ENCODE results near the gene ZNF524. TPM values are rescaled to one million over a fixed set of nuclear protein-coding genes. Genes with fewer than 3 reads are reported as not detected.

ZNF524 gene
- total RNA-seq, 2 donors from 2014 or later = 30.2 to 54.8 TPM

- intact Hi-C loops (cut with DNase I) = no loop called here
- Histone ChIP-seq H3K4me1 (replicated peaks) (no peaks in the 10 kb centered on the region), H3K9me3 (no peaks in the 10 kb centered on the region), H3K27me3 (replicated peaks; ENCODE audit: insufficient read depth) (no peaks in the 10 kb centered on the region), H3K36me3 (peaks cover 6 to 19% of the 10 kb centered on the region in 2 donors), H3K27ac (no peak overlapping the region), H3K4me3 (no peak overlapping the region)
- WGBS = 85% methylated on average over 7 of the region's 7 CpGs
- DNase-seq (ENCODE audit: low spot score) = no peak
- TF ChIP-seq POLR2A (IDR thresholded peaks at IDR 0.05) (no peak), CTCF (IDR thresholded peaks at IDR 0.05) (no peak), POLR2AphosphoS5 (IDR thresholded peaks at IDR 0.05) (no peak)
These were observed 18.3 kb downstream of the ZNF524 start for GRCh38 chr19:55618426-55618825.

- TF ChIP-seq CTCF (IDR thresholded peaks at IDR 0.05) (no peak), POLR2AphosphoS5 (IDR thresholded peaks at IDR 0.05) (no peak), POLR2A (IDR thresholded peaks at IDR 0.05) (no peak)
- Histone ChIP-seq H3K27me3 (replicated peaks; ENCODE audit: insufficient read depth) (no peaks in the 10 kb centered on the region), H3K27ac (no peak overlapping the region), H3K9me3 (no peaks in the 10 kb centered on the region), H3K4me1 (replicated peaks) (no peaks in the 10 kb centered on the region), H3K36me3 (peaks cover 6 to 19% of the 10 kb centered on the region in 2 donors), H3K4me3 (no peak overlapping the region)
- no peak for DNase-seq (ENCODE audit: low spot score)
- WGBS = 72% methylated on average over 3 of the region's 3 CpGs
- intact Hi-C loops (cut with DNase I) = no loop called here
These were observed 19.2 kb downstream of the ZNF524 start for GRCh38 chr19:55619286-55619685.

GRCh38 chr19:55620410-55621204 is 20.5 kb downstream of the ZNF524 start:
- Histone ChIP-seq H3K4me1 (replicated peaks) (no peaks in the 10 kb centered on the region), H3K36me3 (peaks cover 6 to 12% of the 10 kb centered on the region in 2 donors), H3K27ac (no peak overlapping the region), H3K4me3 (no peak overlapping the region), H3K27me3 (replicated peaks; ENCODE audit: insufficient read depth) (no peaks in the 10 kb centered on the region), H3K9me3 (no peaks in the 10 kb centered on the region)
- TF ChIP-seq POLR2AphosphoS5 (IDR thresholded peaks at IDR 0.05) = no peak
- TF ChIP-seq POLR2A (IDR thresholded peaks at IDR 0.05) = no peak
- TF ChIP-seq CTCF (IDR thresholded peaks at IDR 0.05) = no peak
- 88% methylated on average over 12 of the region's 12 CpGs for WGBS
- no peak for DNase-seq (ENCODE audit: low spot score)
- intact Hi-C loops (cut with DNase I) = no loop called here

- WGBS = 69% methylated on average over 9 of the region's 9 CpGs
- TF ChIP-seq POLR2A (IDR thresholded peaks at IDR 0.05) (no peak), CTCF (IDR thresholded peaks at IDR 0.05) (no peak), POLR2AphosphoS5 (IDR thresholded peaks at IDR 0.05) (no peak)
- intact Hi-C loops (cut with DNase I) = no loop called here
These were observed 21.2 kb downstream of the ZNF524 start for GRCh38 chr19:55621205-55621672.

More at GRCh38 chr19:55621205-55621672, 21.2 kb downstream of the ZNF524 start:
- DNase-seq (ENCODE audit: low spot score) = no peak
- Histone ChIP-seq H3K27ac (no peak overlapping the region), H3K27me3 (replicated peaks; ENCODE audit: insufficient read depth) (no peaks in the 10 kb centered on the region), H3K4me1 (replicated peaks) (no peaks in the 10 kb centered on the region), H3K9me3 (no peaks in the 10 kb centered on the region), H3K4me3 (no peak overlapping the region), H3K36me3 (peaks cover 2 to 6% of the 10 kb centered on the region in 2 donors)

Measured in prostate gland (tissue), 2 donors.